Activated CD8-positive, alpha-beta memory T cell treated with anti-CD3 and anti-CD28 coated beads for 1 hour (primary cell): Measurements from ENCODE around the gene TMC4.
A peak's percentile ranks its signal among the peaks of the same experiment; 100 is the strongest.
"Not testable (repeated sequence)": the region's sequence is repeated elsewhere in the genome, so short reads cannot be mapped to it uniquely, and the experiment has no call there.

Experiments
- DNase-seq, 2 donors: peaks; one replicate each; pipeline ENCODE4 v3.0.0-alpha.2; 2020; ENCODE audit warnings: low read depth in 1 of 2; ENCODE audit errors: extremely low read depth in 1 of 2

Gene TMC4

GRCh38 chr19:54204767-54205468 lies 32.0 kb upstream of the TMC4 start:
- no peak for DNase-seq

- DNase-seq = no peak
Observed at GRCh38 chr19:54203151-54203611, 30.2 kb upstream of the TMC4 start.

GRCh38 chr19:54201980-54202379 lies 29.0 kb upstream of the TMC4 start:
- DNase-seq = no peak

GRCh38 chr19:54201172-54201701 lies 28.3 kb upstream of the TMC4 start:
- DNase-seq = no peak

GRCh38 chr19:54199401-54199800 lies 26.4 kb upstream of the TMC4 start:
- DNase-seq = no peak

GRCh38 chr19:54197121-54197520 lies 24.2 kb upstream of the TMC4 start:
- no peak for DNase-seq

- DNase-seq = no peak
Observed at GRCh38 chr19:54196536-54196935, 23.6 kb upstream of the TMC4 start.

- not testable (repeated sequence) for DNase-seq
Observed at GRCh38 chr19:54194463-54194862, 21.5 kb upstream of the TMC4 start.

- no peak for DNase-seq
Observed at GRCh38 chr19:54193011-54193410, 20.1 kb upstream of the TMC4 start.

- DNase-seq = no peak
Observed at GRCh38 chr19:54191811-54192453, 19.0 kb upstream of the TMC4 start.

GRCh38 chr19:54191011-54191810 lies 18.3 kb upstream of the TMC4 start, which contains the start of gene TSEN34:
Gene TSEN34 (plus strand): TSS chr19:54191308. CDS start chr19:54191365, 57 bp downstream.
- peak in 1 of 2 donors; percentile 80 for DNase-seq

GRCh38 chr19:54190503-54191010 lies 17.6 kb upstream of the TMC4 start:
- DNase-seq = peak; percentile 99 to 100

GRCh38 chr19:54189735-54190502 lies 17.0 kb upstream of the TMC4 start:
- DNase-seq = peak; percentile 99 to 100

GRCh38 chr19:54189145-54189734 lies 16.3 kb upstream of the TMC4 start, which contains the start of gene MBOAT7:
Gene MBOAT7 (minus strand): TSS chr19:54189580. CDS start chr19:54188508, 1,072 bp downstream.
- DNase-seq = no peak

GRCh38 chr19:54188215-54188871 lies 15.4 kb upstream of the TMC4 start:
- DNase-seq = peak in 1 of 2 donors; percentile 43

- DNase-seq = no peak
Observed at GRCh38 chr19:54186934-54187381, 14.0 kb upstream of the TMC4 start.

- no peak for DNase-seq
Observed at GRCh38 chr19:54186351-54186750, 13.4 kb upstream of the TMC4 start.

- DNase-seq = no peak
Observed at GRCh38 chr19:54183431-54183830, 10.5 kb upstream of the TMC4 start.

- not testable (repeated sequence) for DNase-seq
Observed at GRCh38 chr19:54181894-54182293, 8.9 kb upstream of the TMC4 start.
